IMR-90 (cell line): ENCODE data around the gene KCNQ1. TPM values are rescaled to one million over a fixed set of nuclear protein-coding genes. Genes with fewer than 3 reads are reported as not detected.

Source experiments
- ATAC-seq: fragments of 200-7000 bp; cut with Tn5 transposase; 2 replicates; pipeline ENCODE4 v1.9.1; 2020; ENCODE audit warnings: low read depth, mild to moderate bottlenecking, moderate library complexity
- BruUV-seq: library from RNA; stranded (reverse); fragments of 400-500 nt; replicated peaks from 2 replicates; lab custom pipeline; 2021; lab: Mats Ljungman, UMichigan
- CTCF ChIA-PET: fragments of 300-600 bp; formaldehyde crosslinking; extraction: SDS; loops from one replicate; lab custom pipeline; 2021; ENCODE audit warnings: antibody characterized with exemption; lab: Yijun Ruan, JAX
- POLR2A ChIA-PET: fragments of 300-600 bp; sonication (Branson Sonifier 250); formaldehyde crosslinking; loops from one replicate; lab custom pipeline; 2022; ENCODE audit warnings: antibody characterized with exemption; ENCODE audit not compliant: unreplicated experiment; lab: Charles Lee
- DNase-seq: peaks from one replicate; pipeline ENCODE4 v3.0.0; 2013
- H2AFZ ChIP-seq: replicated peaks from 2 replicates; pipeline ENCODE3; 2013; ENCODE audit warnings: low read length, mild to moderate bottlenecking; ENCODE audit not compliant: poor library complexity
- H2AK5ac ChIP-seq: 2 replicates; pipeline ENCODE4 v1.6.1; 2013; ENCODE audit warnings: low read depth, low read length, inconsistent platforms
- H2AK9ac ChIP-seq: replicated peaks from 2 replicates; pipeline ENCODE3; 2013; ENCODE audit warnings: mild to moderate bottlenecking, low read depth, low read length, moderate library complexity; ENCODE audit not compliant: poor library complexity
- H2BK120ac ChIP-seq: 2 replicates; pipeline ENCODE4 v1.6.1; 2013; ENCODE audit warnings: low read depth, low read length, inconsistent platforms
- H2BK15ac ChIP-seq: 3 replicates; pipeline ENCODE4 v1.6.1; 2013; ENCODE audit warnings: low read depth, low read length, inconsistent platforms
- H2BK20ac ChIP-seq: 2 replicates; pipeline ENCODE4 v1.6.1; 2013; ENCODE audit warnings: low read depth, mild to moderate bottlenecking, inconsistent platforms, low read length, moderate library complexity
- H2BK5ac ChIP-seq: 2 replicates; pipeline ENCODE4 v1.6.1; 2013; ENCODE audit warnings: mild to moderate bottlenecking, low read depth, low read length, inconsistent platforms; ENCODE audit not compliant: poor library complexity, severe bottlenecking
- H3K14ac ChIP-seq: replicated peaks from 2 replicates; pipeline ENCODE4 v1.6.1; 2013; ENCODE audit warnings: low read depth, low read length, inconsistent platforms
- H3K18ac ChIP-seq: 2 replicates; pipeline ENCODE4 v1.6.1; 2013; ENCODE audit warnings: low read depth, low read length, control low read depth
- H3K23ac ChIP-seq: 2 replicates; pipeline ENCODE4 v1.6.1; 2013; ENCODE audit warnings: low read depth, low read length, inconsistent platforms
- H3K27ac ChIP-seq: 2 replicates; pipeline ENCODE4 v1.5.1; 2013; ENCODE audit warnings: mild to moderate bottlenecking, control low read depth, low read length; ENCODE audit not compliant: insufficient read depth
- H3K27me3 ChIP-seq: 2 replicates; pipeline ENCODE4 v1.6.1; 2013; ENCODE audit warnings: low read length; ENCODE audit not compliant: control insufficient read depth, insufficient read depth
- H3K36me3 ChIP-seq: 2 replicates; pipeline ENCODE4 v1.6.1; 2013; ENCODE audit warnings: low read length, mixed read lengths; ENCODE audit not compliant: control insufficient read depth, insufficient read depth
- H3K4ac ChIP-seq: 2 replicates; pipeline ENCODE4 v1.6.1; 2013; ENCODE audit warnings: low read depth, low read length, inconsistent platforms
- H3K4me1 ChIP-seq: 2 replicates; pipeline ENCODE4 v1.6.1; 2013; ENCODE audit warnings: low read length, mixed read lengths; ENCODE audit not compliant: control insufficient read depth, insufficient read depth
- H3K4me2 ChIP-seq: 2 replicates; pipeline ENCODE4 v1.6.1; 2013; ENCODE audit warnings: low read depth, mild to moderate bottlenecking, control low read depth, low read length, moderate library complexity
- H3K4me3 ChIP-seq: 2 replicates; pipeline ENCODE4 v1.5.1; 2013; ENCODE audit warnings: low read depth, mild to moderate bottlenecking, control low read depth, low read length, moderate library complexity; ENCODE audit not compliant: insufficient read depth
- H3K56ac ChIP-seq: 2 replicates; pipeline ENCODE4 v1.6.1; 2013; ENCODE audit warnings: low read length, inconsistent platforms; ENCODE audit not compliant: insufficient read depth; ENCODE audit errors: extremely low read depth
- H3K79me1 ChIP-seq, 2 experiments: 2 replicates each; pipeline ENCODE4 v1.6.1; 2013; ENCODE audit warnings: low read length in 2 of 2, inconsistent platforms in 1 of 2, low read depth in 1 of 2
- H3K9ac ChIP-seq: 2 replicates; pipeline ENCODE4 v1.6.1; 2013; ENCODE audit warnings: low read depth, low read length, control low read depth
- H3K9me1 ChIP-seq: 2 replicates; pipeline ENCODE4 v1.6.1; 2013; ENCODE audit warnings: low read length, inconsistent platforms; ENCODE audit not compliant: insufficient read depth
- H3K9me3 ChIP-seq: 2 replicates; pipeline ENCODE4 v1.6.1; 2013; ENCODE audit warnings: low read length; ENCODE audit not compliant: control insufficient read depth, insufficient read depth
- H4K20me1 ChIP-seq: 2 replicates; pipeline ENCODE4 v1.6.1; 2013; ENCODE audit warnings: low read length, inconsistent platforms; ENCODE audit not compliant: insufficient read depth
- H4K5ac ChIP-seq: 2 replicates; pipeline ENCODE4 v1.6.1; 2013; ENCODE audit warnings: mild to moderate bottlenecking, low read depth, low read length, control low read depth
- H4K8ac ChIP-seq, 2 experiments: 2 replicates each; pipeline ENCODE4 v1.6.1; 2013; ENCODE audit warnings: low read depth in 2 of 2, low read length in 2 of 2, control low read depth in 1 of 2, inconsistent platforms in 1 of 2
- H4K91ac ChIP-seq: 2 replicates; pipeline ENCODE4 v1.6.1; 2013; ENCODE audit warnings: low read depth, low read length, inconsistent platforms; ENCODE audit not compliant: insufficient read depth
- BHLHE40 ChIP-seq: fragments of 150-350 bp; IDR thresholded peaks from 2 replicates; pipeline ENCODE4 v1.6.1; 2016; ENCODE audit warnings: mild to moderate bottlenecking, low read depth, low read length
- CEBPB ChIP-seq: IDR thresholded peaks from 2 replicates; pipeline ENCODE4 v1.6.1; 2012; ENCODE audit warnings: low read depth, low read length, improper control_type of control experiment
- CHD1 ChIP-seq: IDR thresholded peaks from 2 replicates; pipeline ENCODE4 v1.6.1; 2012; ENCODE audit warnings: low read depth, low read length, improper control_type of control experiment
- ELK1 ChIP-seq: fragments of 150-350 bp; IDR thresholded peaks from 2 replicates; pipeline ENCODE4 v1.6.1; 2016; ENCODE audit warnings: low read depth, mild to moderate bottlenecking, low read length, moderate library complexity, borderline replicate concordance
- FOS ChIP-seq: fragments of 150-350 bp; IDR thresholded peaks from 2 replicates; pipeline ENCODE4 v1.6.1; 2016; ENCODE audit warnings: low read depth, low read length
- MAFK ChIP-seq: IDR thresholded peaks from 2 replicates; pipeline ENCODE4 v1.6.1; 2012; ENCODE audit warnings: low read depth, low read length, improper control_type of control experiment
- MAZ ChIP-seq: IDR thresholded peaks from 2 replicates; pipeline ENCODE4 v1.6.1; 2012; ENCODE audit warnings: low read depth, mild to moderate bottlenecking, low read length, improper control_type of control experiment, moderate library complexity, borderline replicate concordance
- MXI1 ChIP-seq: IDR thresholded peaks from 2 replicates; pipeline ENCODE4 v1.6.1; 2012; ENCODE audit warnings: low read depth, mild to moderate bottlenecking, low read length, moderate library complexity, borderline replicate concordance
- NFE2L2 ChIP-seq: fragments of 150-350 bp; IDR thresholded peaks from 2 replicates; pipeline ENCODE4 v1.6.1; 2016; ENCODE audit warnings: low read depth, mild to moderate bottlenecking, low read length
- POLR2A ChIP-seq: IDR thresholded peaks from 2 replicates; pipeline ENCODE4 v1.6.1; 2012; ENCODE audit warnings: mild to moderate bottlenecking, low read depth, low read length
- RAD21 ChIP-seq: IDR thresholded peaks from 2 replicates; pipeline ENCODE4 v1.6.1; 2012; ENCODE audit warnings: low read length, improper control_type of control experiment
- RCOR1 ChIP-seq: IDR thresholded peaks from 2 replicates; pipeline ENCODE4 v1.6.1; 2012; ENCODE audit warnings: mild to moderate bottlenecking, low read length, improper control_type of control experiment; ENCODE audit not compliant: insufficient replicate concordance
- RFX5 ChIP-seq: IDR thresholded peaks from 2 replicates; pipeline ENCODE4 v1.8.0; 2012; ENCODE audit warnings: low read depth, mild to moderate bottlenecking, low read length, moderate library complexity
- SMC3 ChIP-seq: fragments of 150-350 bp; IDR thresholded peaks from 2 replicates; pipeline ENCODE4 v1.6.1; 2016; ENCODE audit warnings: low read depth, mild to moderate bottlenecking, antibody characterized with exemption, low read length, moderate library complexity
- WGBS, 2 experiments: methylation state at CpG; one replicate each; pipeline versions ENCODE4 v1.1.5 to v1.1.7; 2013; ENCODE audit warnings: missing lambda C conversion rate in 2 of 2; ENCODE audit not compliant: insufficient read length in 1 of 2; ENCODE audit errors: extremely low coverage in 2 of 2; 5-methylcytosine and 5-hydroxymethylcytosine counted together
- dilution Hi-C: fragments of 300-500 bp; cut with HindIII; formaldehyde crosslinking; loops from one replicate; pipeline ENCODE4 v1.14.3; 2018; ENCODE audit warnings: low sequenced_read_pairs; ENCODE audit not compliant: unreplicated experiment
- in situ Hi-C: fragments of 300-500 bp; cut with MboI; formaldehyde crosslinking; loops from 3 replicates; pipeline ENCODE4 v1.14.3; 2019; ENCODE audit warnings: low sequenced_read_pairs, inconsistent platforms, mixed read lengths
- intact Hi-C: fragments of 100-400 bp; cut with micrococcal nuclease; formaldehyde crosslinking; loops from 2 replicates; pipeline ENCODE4 v1.10.0; 2022
- polyA plus RNA-seq, 3 experiments: library from polyadenylated mRNA; depleted of rRNA; stranded (reverse); fragments of >200 nt; gene quantifications; 2 replicates each; pipeline ENCODE4 v1.2.3, GENCODE V29; 2012; ENCODE audit warnings: low replicate concordance in 1 of 3
- total RNA-seq: library from RNA; depleted of rRNA; stranded (reverse); fragments of >200 nt; gene quantifications from 2 replicates; pipeline ENCODE4 v1.2.3, GENCODE V29; 2012
- TF ChIP-seq, protein P1 (sequence below): conservative IDR thresholded peaks from 2 replicates; pipeline ENCODE4 v1.5.1; 2012; ENCODE audit warnings: mild to moderate bottlenecking, low read depth, low read length, improper control_type of control experiment
- TF ChIP-seq, protein P2 (sequence below): fragments of 150-350 bp; IDR thresholded peaks from 2 replicates; pipeline ENCODE4 v1.6.1; 2017; ENCODE audit warnings: mild to moderate bottlenecking, antibody characterized with exemption, low read length, low read depth

KCNQ1 gene
- total and polyA plus RNA-seq, 2 of the 4 experiments (the other 2 are of a cell fraction) = 0.07 TPM; not detected in 1

DNA sequence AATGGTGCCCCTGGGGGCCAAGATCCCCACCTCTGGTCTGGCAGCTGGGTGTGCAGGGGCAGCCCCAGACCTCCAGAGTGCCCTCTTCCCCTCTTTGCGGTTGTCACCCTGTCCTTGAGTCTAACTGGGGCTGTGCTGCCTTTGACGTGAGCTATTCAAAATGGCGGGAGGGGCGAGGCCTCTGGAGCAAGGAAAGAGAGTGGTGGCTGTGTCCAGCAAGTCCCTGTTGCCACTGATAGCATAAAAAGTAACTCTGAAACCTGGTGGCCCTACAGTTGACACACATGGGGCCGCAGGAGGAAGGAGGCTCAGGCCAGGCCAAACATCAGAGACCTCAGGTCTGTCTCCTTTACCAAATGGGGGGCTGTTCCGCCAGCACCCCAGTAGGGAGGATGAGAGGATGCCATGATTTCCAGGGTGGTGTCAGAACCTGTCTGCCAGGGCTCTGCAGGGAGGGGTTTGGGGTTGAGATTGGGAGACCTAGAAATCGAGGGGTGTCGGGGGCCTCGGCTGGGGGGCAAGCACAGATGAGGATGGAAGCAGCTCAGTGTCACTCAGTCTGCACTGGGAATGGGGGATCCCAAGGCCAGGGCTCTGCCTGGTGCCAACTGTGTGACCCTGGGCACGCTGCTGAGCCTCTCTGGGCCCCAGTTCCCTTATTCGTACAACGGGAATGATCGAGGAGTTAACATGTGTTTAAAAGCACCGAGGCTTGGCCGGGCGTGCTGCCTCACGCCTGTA is 304.2 kb downstream of the KCNQ1 start:
- intact Hi-C loops = no loop called here
- Histone ChIP-seq H2BK120ac (no peak overlapping the region), H4K91ac (no peak overlapping the region), H3K4me3 (no peak overlapping the region), H3K18ac (no peak overlapping the region), H2BK20ac (no peak overlapping the region), H4K20me1 (no peaks in the 10 kb centered on the region), H4K8ac (no peak overlapping the region), H2AFZ (no peak overlapping the region), H3K23ac (no peak overlapping the region), H4K5ac (no peak overlapping the region), H2AK5ac (no peak overlapping the region), H3K9me3 (no peaks in the 10 kb centered on the region; the same call in 1 of the 2 replicates), H3K4me1 (no peaks in the 10 kb centered on the region), H3K36me3 (no peaks in the 10 kb centered on the region), H3K9ac (no peak overlapping the region), H3K4me2 (no peak overlapping the region), H2BK15ac (no peak overlapping the region), H3K4ac (no peak overlapping the region), H3K27me3 (peaks cover 30% of the 10 kb centered on the region), H3K14ac (no peak overlapping the region), H3K27ac (no peak overlapping the region), H3K56ac (no peak overlapping the region), H2AK9ac (no peak overlapping the region), H3K9me1 (no peaks in the 10 kb centered on the region), H2BK5ac (no peak overlapping the region), H3K79me1 (no peaks in the 10 kb centered on the region)
- dilution Hi-C loops = no loop called here
- in situ Hi-C loops = no loop called here
- WGBS, 2 experiments = 86% methylated on average over 1 of the region's 17 CpGs; no CpG with 5 or more reads in 1 of the 2 experiments
- ChIA-PET CTCF (no interaction called here), POLR2A (no interaction called here)
- BruUV-seq = no TSS peak
- no peak for ATAC-seq
- TF ChIP-seq, protein P1, sequence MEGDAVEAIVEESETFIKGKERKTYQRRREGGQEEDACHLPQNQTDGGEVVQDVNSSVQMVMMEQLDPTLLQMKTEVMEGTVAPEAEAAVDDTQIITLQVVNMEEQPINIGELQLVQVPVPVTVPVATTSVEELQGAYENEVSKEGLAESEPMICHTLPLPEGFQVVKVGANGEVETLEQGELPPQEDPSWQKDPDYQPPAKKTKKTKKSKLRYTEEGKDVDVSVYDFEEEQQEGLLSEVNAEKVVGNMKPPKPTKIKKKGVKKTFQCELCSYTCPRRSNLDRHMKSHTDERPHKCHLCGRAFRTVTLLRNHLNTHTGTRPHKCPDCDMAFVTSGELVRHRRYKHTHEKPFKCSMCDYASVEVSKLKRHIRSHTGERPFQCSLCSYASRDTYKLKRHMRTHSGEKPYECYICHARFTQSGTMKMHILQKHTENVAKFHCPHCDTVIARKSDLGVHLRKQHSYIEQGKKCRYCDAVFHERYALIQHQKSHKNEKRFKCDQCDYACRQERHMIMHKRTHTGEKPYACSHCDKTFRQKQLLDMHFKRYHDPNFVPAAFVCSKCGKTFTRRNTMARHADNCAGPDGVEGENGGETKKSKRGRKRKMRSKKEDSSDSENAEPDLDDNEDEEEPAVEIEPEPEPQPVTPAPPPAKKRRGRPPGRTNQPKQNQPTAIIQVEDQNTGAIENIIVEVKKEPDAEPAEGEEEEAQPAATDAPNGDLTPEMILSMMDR = no peak
- no peak for TF ChIP-seq ELK1
- no peak for TF ChIP-seq RAD21
- no peak for TF ChIP-seq CHD1
- no peak for TF ChIP-seq FOS
- TF ChIP-seq CEBPB = no peak
- TF ChIP-seq MAZ = no peak
- no peak for TF ChIP-seq BHLHE40
- no peak for TF ChIP-seq MAFK
- TF ChIP-seq RFX5 = no peak
- TF ChIP-seq, protein P2, sequence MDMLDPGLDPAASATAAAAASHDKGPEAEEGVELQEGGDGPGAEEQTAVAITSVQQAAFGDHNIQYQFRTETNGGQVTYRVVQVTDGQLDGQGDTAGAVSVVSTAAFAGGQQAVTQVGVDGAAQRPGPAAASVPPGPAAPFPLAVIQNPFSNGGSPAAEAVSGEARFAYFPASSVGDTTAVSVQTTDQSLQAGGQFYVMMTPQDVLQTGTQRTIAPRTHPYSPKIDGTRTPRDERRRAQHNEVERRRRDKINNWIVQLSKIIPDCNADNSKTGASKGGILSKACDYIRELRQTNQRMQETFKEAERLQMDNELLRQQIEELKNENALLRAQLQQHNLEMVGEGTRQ = no peak
- TF ChIP-seq NFE2L2 = no peak
- no peak for TF ChIP-seq SMC3
- TF ChIP-seq MXI1 = no peak
- no peak for TF ChIP-seq POLR2A
- TF ChIP-seq RCOR1 = no peak
- no peak for DNase-seq
